Islet of Langerhans (tissue), 1 donor: ENCODE measurements around the gene MEGF6.

ENCODE experiments used
- FAIRE-seq: peaks from one replicate; lab custom pipeline; 2011; peaks lifted over from hg19 to GRCh38; lab: Jason Lieb, UNC

Gene MEGF6

GRCh38 chr1:3520419-3521378, 90.6 kb downstream of the MEGF6 start:
- FAIRE-seq, result no peak

DNA sequence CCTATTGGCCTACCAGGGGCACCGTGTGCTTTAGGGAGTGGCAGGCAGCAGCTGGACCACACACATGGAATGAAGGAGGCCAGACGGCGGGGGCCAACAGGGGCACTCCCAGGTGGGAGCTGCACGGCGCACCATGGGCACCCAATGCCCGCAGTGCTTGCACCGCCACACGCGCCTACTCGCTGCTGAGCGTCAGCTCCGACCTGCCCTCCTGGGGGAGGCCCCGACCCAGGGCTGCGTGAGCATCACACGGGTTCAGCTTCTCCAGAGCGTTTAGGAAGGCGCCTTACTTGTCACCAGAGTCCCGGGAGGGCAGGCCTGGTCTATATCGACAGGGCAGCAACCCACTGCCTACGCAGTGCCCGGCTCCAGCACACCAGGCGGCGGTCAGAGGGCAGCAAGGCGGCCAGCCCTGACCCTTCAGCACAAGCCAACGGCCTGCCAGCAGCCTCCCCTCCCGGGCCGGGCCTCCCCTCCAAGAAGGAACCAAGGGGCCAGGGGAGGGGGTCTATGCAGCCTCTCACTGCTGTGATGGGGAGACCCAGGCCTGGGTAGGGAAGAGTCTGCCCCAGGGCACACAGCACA, 91.9 kb downstream of the MEGF6 start:
- FAIRE-seq, result no peak

DNA sequence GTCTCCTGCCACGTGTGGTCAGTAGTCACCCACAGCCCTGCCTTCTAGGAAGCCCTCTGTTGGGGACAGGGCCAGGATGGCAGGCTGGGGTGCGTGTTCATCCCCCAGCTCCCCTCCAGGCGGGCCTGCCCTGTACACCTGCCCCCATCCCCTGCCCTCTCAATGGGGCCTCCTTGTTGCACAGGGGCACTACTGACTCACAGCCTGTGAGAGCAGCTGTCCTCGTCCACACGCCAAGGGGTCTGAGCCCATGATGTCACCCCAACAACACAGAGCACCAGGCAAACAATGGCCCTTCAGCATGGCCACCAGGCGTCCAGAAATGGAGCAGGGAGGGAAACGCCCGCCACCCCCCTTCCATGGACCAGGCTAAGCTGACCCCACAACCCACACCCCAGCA, 92.6 kb downstream of the MEGF6 start:
- no peak for FAIRE-seq

DNA sequence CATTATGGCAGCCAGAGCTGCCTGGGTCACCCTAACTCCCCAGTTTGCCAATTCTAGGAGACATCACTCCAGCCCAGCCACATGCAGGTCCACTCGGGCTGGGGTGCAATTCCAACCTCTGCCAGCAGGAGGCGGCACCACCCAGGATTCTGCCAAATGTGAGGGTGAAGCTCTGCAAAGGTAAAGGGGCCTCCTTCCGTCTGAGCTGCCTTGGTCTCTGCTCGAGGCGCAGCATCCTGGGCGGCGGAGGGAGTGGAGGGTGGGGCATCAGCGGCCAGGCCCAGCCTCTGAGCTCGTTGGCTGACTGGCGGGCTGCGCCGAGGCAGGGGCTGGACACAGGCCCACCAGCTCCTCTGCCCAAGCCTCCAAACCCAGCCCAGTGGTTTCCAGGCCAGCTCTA, 93.1 kb downstream of the MEGF6 start:
- FAIRE-seq, result no peak

DNA sequence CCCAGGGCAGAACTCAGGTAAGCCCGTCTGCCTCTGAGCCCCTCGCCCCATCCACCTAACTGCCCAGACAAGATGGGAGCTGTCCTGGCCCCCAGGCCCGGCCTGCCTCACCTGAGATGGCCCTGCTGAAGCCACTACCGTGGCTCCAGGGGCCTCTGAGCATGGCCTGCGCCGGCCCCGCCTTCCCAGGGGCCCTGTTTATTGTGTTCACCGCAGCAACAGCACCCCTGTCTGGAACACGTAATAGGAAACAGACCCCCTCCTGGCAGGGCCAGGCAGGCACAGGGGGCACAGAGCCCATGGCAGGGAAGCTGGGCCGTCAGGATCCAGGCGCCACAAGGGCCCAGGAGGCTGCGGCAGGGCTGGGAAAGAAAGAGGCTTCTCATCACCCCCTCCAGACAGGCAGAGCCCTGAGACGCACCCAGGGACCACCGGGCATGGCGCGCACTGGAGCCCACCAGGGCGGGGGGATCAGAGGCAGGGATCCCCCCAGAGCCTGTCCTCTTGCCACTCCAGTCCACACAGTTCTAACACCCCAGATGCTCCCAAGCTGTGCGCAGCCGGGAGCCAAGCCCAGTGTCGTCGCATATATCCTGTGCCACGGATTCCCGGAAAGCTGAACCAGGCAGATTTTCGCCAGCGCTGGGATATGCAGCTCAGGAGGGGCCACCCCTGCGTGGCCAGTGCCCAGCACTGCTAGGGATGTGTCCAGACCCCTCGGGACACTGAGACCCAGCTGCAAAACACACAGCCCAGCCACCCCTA, 94.2 kb downstream of the MEGF6 start:
- no peak for FAIRE-seq

DNA sequence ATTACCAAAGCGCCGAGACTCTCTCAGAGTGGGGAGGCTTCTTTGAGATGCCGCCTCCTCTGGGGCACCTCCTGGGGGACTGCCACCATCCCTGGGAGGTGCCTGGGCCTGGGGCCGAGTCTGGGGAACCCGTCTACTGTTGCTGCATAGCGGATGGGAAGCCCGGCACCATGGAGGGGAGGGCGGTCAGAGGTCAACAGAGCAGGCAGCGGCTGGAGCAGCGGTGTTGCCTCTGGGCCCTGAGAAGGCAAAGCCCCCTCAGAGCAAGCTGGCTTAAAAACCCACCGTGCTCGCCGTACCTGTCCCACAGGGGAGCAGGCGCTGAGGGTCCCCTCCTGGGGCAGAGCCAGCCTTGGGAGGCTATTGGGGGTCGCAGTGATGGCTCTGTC, 94.8 kb downstream of the MEGF6 start:
- FAIRE-seq, result no peak

GRCh38 chr1:3515774-3516480, 95.4 kb downstream of the MEGF6 start:
- FAIRE-seq, result no peak

DNA sequence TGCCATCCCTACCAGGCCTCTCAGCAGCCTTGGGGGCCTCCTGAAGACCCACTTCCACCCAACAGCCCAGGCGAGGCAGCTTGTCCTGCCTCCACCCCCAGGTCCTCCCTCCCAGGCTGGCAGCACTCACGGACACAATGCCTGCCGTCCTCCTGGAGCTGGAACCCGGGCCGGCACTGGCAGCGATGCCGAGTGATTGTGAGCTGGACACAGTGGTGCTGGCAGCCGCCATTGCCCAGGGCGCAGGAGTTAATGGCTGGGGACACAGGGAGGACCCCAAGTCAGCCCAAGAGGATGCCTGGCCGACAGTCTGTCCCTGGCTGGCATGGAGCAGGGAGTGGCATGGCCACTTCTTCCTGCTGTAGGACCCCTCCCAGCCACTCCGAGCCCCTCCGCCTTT, 96.0 kb downstream of the MEGF6 start:
- FAIRE-seq, result no peak

DNA sequence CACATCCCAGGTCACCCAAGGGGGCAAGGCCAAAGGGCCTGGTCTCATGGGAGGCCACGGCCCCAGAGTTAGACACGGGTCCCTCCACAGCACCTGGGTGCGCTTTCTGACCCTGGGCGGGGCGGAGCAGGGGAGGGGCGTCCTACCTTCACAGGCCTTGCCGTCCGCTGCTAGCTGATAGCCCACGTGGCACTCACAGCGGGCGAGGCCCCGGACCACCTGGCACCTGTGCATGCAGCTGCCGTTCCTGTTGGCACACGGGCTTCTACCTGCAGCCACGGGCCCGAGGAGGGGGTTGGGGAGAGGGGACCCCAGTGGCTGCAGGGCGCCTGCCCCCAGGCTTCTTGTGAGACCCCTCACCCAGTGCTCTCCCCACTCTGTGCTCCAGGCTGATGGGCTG, 96.9 kb downstream of the MEGF6 start:
- no peak for FAIRE-seq

DNA sequence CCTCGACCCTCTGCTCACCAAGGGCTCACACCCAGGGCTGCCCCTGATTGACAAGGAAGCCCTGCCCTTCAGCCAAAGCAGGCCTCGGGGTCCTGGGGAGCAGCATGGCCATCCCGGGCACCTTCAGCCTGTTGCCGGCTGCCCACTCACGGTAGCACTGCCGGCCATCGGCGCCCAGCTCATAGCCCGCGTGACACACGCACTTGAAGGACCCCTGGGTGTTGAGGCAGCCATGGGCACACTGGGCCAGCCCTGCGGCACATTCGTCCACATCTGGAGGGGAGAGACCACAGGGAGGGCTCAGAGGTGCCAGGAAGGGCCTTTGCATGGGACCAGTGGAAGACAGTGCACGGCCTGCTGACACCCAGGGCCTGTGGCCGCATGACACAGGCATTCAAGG, 99.5 kb downstream of the MEGF6 start:
- no peak for FAIRE-seq

DNA sequence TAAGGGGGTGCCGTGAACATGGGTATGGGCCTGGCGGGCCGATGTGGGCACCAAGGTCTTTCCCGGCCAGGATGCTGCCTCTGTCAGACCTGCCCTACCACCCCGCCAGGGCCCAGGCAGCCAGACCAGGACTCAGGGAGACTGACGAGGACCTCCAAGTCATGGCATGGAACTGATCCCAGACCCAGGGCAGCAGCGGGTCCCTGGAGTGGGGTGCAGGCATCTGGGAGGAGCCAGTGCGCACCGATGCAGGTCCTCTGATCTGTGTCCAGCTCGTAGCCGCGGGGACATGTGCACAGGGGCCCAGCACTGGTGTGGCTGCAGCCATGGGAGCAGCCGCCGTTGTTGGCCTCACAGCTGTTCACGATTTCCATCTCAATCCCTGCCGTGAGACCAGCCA, 100.0 kb downstream of the MEGF6 start:
- no peak for FAIRE-seq

- FAIRE-seq, result no peak
These were observed 100.4 kb downstream of the MEGF6 start for GRCh38 chr1:3510956-3511250.

- no peak for FAIRE-seq
These were observed 101.0 kb downstream of the MEGF6 start for GRCh38 chr1:3510136-3510955.

- FAIRE-seq, result no peak
These were observed 101.6 kb downstream of the MEGF6 start for GRCh38 chr1:3509721-3510120.

- FAIRE-seq, result no peak
These were observed 102.4 kb downstream of the MEGF6 start for GRCh38 chr1:3508757-3509415.

- no peak for FAIRE-seq
These were observed 103.6 kb downstream of the MEGF6 start for GRCh38 chr1:3507636-3508275.

DNA sequence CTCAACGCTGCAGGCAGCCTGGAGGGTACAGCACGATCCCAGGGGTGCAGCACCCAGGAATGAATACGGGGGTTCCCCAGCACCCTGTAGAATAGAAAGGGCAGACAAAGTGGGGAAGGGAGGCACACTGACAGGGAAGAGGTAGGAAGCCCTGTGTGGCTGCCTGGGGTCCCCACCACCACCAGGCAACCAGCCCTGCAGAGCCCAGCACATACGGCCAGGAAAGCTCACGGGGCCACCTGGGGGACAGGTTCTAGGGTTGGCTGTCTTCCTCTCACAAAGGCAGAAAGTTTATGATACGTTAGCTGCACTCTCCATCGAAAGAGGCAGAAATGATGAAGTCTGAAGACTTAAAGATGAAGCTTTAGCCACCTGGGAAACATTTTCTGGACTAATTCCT, 104.4 kb downstream of the MEGF6 start:
- no peak for FAIRE-seq

GRCh38 chr1:3506041-3506440, 105.3 kb downstream of the MEGF6 start:
- no peak for FAIRE-seq

DNA sequence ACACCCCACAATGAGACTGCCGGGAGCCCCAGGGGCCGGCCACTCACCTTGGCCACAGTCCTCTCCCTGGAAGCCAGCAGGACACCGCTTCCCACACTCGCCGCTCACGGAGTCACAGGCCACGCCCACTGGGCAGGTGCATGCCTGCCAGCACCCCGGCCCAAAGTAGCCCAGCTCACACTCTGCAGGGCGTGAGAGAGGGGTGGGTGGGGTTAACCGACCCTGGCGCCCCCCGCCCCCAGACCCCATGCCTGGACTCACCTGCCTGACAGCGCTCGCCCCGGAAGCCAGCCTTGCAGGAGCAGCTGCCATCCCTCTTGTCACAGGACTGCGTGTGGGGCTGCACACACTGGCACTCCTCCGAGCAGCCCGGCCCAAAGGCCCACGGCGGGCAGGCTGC, 106.1 kb downstream of the MEGF6 start:
- FAIRE-seq, result no peak

GRCh38 chr1:3504822-3505153, 106.5 kb downstream of the MEGF6 start:
- FAIRE-seq, result no peak
